Activated T-helper 1 cell treated with Interleukin-2 at 50 U/mL for 16 hours (primary cell): ENCODE data around the gene DDX10.
"Not testable (repeated sequence)": the region's sequence is repeated elsewhere in the genome, so short reads cannot be mapped to it uniquely, and the experiment has no call there.

Experiments
- DNase-seq: peaks from one replicate; pipeline ENCODE4 v3.0.0-alpha.2; 2020; ENCODE audit warnings: low read depth

The DDX10 gene

GRCh38 chr11:108664730-108665525 is at the start of gene DDX10:
TSS of gene DDX10 (plus strand) at chr11:108665069. CDS start at chr11:108665154, 85 bp downstream.
- DNase-seq = peak; percentile 96

- DNase-seq = no peak
These were observed 48.3 kb upstream of the DDX10 start for GRCh38 chr11:108616549-108616948.

GRCh38 chr11:108617055-108617454 is 47.8 kb upstream of the DDX10 start:
- DNase-seq = no peak

GRCh38 chr11:108618529-108618928 is 46.3 kb upstream of the DDX10 start:
- no peak for DNase-seq

- DNase-seq = no peak
These were observed 43.7 kb upstream of the DDX10 start for GRCh38 chr11:108620958-108621772.

- no peak for DNase-seq
These were observed 42.5 kb upstream of the DDX10 start for GRCh38 chr11:108622341-108622740.

GRCh38 chr11:108624196-108624925 is 40.5 kb upstream of the DDX10 start:
- no peak for DNase-seq

- no peak for DNase-seq
These were observed 36.5 kb upstream of the DDX10 start for GRCh38 chr11:108628326-108628725.

- no peak for DNase-seq
These were observed 36.1 kb upstream of the DDX10 start for GRCh38 chr11:108628812-108629211.

GRCh38 chr11:108629274-108629673 is 35.6 kb upstream of the DDX10 start:
- no peak for DNase-seq

- no peak for DNase-seq
These were observed 32.7 kb upstream of the DDX10 start for GRCh38 chr11:108632041-108632704.

- no peak for DNase-seq
These were observed 29.8 kb upstream of the DDX10 start for GRCh38 chr11:108635106-108635505.

- DNase-seq = no peak
These were observed 28.6 kb upstream of the DDX10 start for GRCh38 chr11:108636222-108636621.

GRCh38 chr11:108639146-108639545 is 25.7 kb upstream of the DDX10 start:
- no peak for DNase-seq

GRCh38 chr11:108641752-108642151 is 23.1 kb upstream of the DDX10 start:
- DNase-seq = not testable (repeated sequence)

- DNase-seq = no peak
These were observed 20.9 kb upstream of the DDX10 start for GRCh38 chr11:108643974-108644373.

GRCh38 chr11:108645970-108646369 is 18.9 kb upstream of the DDX10 start:
- DNase-seq = no peak

GRCh38 chr11:108647387-108647700 is 17.5 kb upstream of the DDX10 start:
- no peak for DNase-seq

- DNase-seq = peak; percentile 29
These were observed 17.0 kb upstream of the DDX10 start for GRCh38 chr11:108647701-108648527.

- no peak for DNase-seq
These were observed 16.4 kb upstream of the DDX10 start for GRCh38 chr11:108648528-108648885.

GRCh38 chr11:108654100-108654499 is 10.8 kb upstream of the DDX10 start:
- not testable (repeated sequence) for DNase-seq
